Activated CD8-positive, alpha-beta T cell treated with anti-CD3 and anti-CD28 coated beads for 36 hours (primary cell): Measurements from ENCODE around the gene CHD6. TPM values are rescaled to one million over a fixed set of nuclear protein-coding genes. Genes with fewer than 3 reads are reported as not detected.

ENCODE experiments used
- ATAC-seq: fragments of 200-7000 bp; cut with Tn5 transposase; one replicate; pipeline ENCODE4 v1.10.0; 2021; ENCODE audit warnings: mild to moderate bottlenecking, moderate library complexity
- CTCF ChIA-PET: fragments of 350-600 bp; sonication (Branson Sonifier 250); formaldehyde crosslinking; loops from one replicate; lab custom pipeline; 2021; ENCODE audit warnings: antibody characterized with exemption; lab: Charles Lee
- POLR2A ChIA-PET: fragments of 350-600 bp; sonication (Branson Sonifier 250); formaldehyde crosslinking; loops from one replicate; lab custom pipeline; 2021; ENCODE audit warnings: antibody characterized with exemption; lab: Charles Lee
- DNase-seq: peaks from one replicate; pipeline ENCODE4 v3.0.0-alpha.2; 2020
- H3K27ac Mint-ChIP-seq: one replicate; pipeline ENCODE4 v1.8.0; 2021; ENCODE audit warnings: mild to moderate bottlenecking, mixed read lengths
- H3K27me3 Mint-ChIP-seq: one replicate; pipeline ENCODE4 v1.8.0; 2021; ENCODE audit warnings: mixed read lengths
- H3K36me3 Mint-ChIP-seq: one replicate; pipeline ENCODE4 v1.8.0; 2021; ENCODE audit warnings: low read depth, mixed read lengths
- H3K4me1 Mint-ChIP-seq: one replicate; pipeline ENCODE4 v1.8.0; 2021; ENCODE audit warnings: low read depth, mixed read lengths
- H3K4me3 Mint-ChIP-seq: one replicate; pipeline ENCODE4 v1.8.0; 2021; ENCODE audit warnings: mild to moderate bottlenecking, moderate library complexity, mixed read lengths
- H3K9me3 Mint-ChIP-seq: one replicate; pipeline ENCODE4 v1.8.0; 2021; ENCODE audit warnings: mixed read lengths
- intact Hi-C: fragments of 100-400 bp; cut with micrococcal nuclease; formaldehyde crosslinking; loops from one replicate; pipeline ENCODE4 v1.10.0; 2022
- total RNA-seq, 2 experiments: library from RNA; stranded (reverse); gene quantifications; one replicate each; pipeline ENCODE4 v1.2.3, GENCODE V29; 2021
- TF ChIP-seq, protein P1 (sequence below): fragments of 200-600 bp; IDR thresholded peaks from one replicate; pipeline ENCODE4 v1.8.0; 2022; ENCODE audit warnings: antibody characterized with exemption, mild to moderate bottlenecking

CHD6 gene
- total RNA-seq, 2 experiments from 2014 or later: 25.4 to 28.2 TPM

DNA sequence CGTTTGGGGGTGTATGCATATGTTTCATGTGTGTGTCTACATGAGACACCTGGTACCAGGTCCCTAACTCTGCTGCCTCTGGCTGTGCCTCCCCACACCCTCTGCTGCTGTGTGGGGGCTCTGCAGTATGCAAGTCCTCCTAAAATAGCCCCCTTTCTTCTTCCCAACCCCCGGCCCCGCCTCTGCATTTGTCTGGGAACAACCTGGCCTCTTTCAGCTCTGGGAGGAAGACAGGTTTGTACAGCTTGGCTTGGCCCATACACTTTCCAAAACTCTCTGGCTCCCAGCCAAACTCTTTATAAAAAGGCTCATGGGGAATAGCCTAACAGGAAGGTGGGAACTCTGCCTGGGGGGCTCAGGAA lies 224.5 kb downstream of the CHD6 start:
- no peak overlapping the region for H3K27ac Mint-ChIP-seq

DNA sequence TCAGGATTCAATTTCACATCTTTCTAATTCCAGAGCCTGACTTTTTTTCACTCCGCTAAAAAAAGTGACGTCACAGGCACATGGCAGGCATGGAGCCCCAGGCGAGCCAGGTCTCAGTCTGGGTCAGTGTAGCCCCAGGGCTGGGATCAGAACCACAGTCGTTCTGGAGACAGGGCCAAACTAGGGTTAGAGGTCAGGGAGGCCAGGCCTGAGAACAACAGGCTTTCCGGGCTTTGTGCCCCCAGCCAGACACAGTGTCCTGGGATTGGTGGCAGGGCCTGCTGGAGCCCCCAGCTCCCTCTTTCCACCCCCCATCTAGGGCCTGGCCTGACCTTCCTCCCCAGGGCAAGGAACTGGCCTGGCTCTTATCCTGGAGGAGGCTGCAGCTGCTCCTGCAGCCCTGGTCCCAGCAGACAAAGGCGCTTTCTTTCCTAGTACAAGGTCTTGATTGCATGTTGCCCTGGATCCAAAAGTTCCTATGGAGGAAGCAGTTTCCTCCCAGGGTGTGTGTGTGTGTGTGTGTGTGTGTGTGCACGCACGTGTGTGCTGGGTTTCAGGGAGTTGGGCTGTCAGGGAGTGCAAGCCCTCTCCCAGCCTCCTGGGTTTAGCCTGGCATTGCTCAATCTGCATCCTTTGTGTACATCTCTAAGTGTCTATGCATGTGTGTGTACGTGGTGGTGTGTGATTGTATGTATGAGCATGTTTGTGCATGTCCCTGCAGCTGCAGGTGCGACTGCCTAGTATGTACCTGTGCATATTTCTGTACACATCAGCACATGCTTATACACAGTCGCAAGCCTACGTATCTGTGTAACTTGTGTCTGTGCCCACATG lies 225.1 kb downstream of the CHD6 start:
- Mint-ChIP-seq H3K4me3 (no peak overlapping the region), H3K27me3 (no peaks in the 10 kb centered on the region), H3K36me3 (no peaks in the 10 kb centered on the region), H3K9me3 (no peaks in the 10 kb centered on the region), H3K27ac (no peak overlapping the region), H3K4me1 (no peaks in the 10 kb centered on the region)
- no peak for DNase-seq
- POLR2A ChIA-PET: no interaction called here
- TF ChIP-seq, protein P1, sequence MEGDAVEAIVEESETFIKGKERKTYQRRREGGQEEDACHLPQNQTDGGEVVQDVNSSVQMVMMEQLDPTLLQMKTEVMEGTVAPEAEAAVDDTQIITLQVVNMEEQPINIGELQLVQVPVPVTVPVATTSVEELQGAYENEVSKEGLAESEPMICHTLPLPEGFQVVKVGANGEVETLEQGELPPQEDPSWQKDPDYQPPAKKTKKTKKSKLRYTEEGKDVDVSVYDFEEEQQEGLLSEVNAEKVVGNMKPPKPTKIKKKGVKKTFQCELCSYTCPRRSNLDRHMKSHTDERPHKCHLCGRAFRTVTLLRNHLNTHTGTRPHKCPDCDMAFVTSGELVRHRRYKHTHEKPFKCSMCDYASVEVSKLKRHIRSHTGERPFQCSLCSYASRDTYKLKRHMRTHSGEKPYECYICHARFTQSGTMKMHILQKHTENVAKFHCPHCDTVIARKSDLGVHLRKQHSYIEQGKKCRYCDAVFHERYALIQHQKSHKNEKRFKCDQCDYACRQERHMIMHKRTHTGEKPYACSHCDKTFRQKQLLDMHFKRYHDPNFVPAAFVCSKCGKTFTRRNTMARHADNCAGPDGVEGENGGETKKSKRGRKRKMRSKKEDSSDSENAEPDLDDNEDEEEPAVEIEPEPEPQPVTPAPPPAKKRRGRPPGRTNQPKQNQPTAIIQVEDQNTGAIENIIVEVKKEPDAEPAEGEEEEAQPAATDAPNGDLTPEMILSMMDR: no peak
- no peak for ATAC-seq
- intact Hi-C loops: no loop called here
- CTCF ChIA-PET: no interaction called here

More for the DNA sequence above, 224.5 kb downstream of the CHD6 start:
- no peak for ATAC-seq
- no peaks in the 10 kb centered on the region for H3K36me3 Mint-ChIP-seq
- no peaks in the 10 kb centered on the region for H3K27me3 Mint-ChIP-seq
- ChIA-PET POLR2A (no interaction called here), CTCF (interaction anchor here (1.2 kb wide), 1 partner anchor 258 kb away, joined by 3 read pairs; no protein-coding TSS in a partner anchor)
- H3K4me1 Mint-ChIP-seq: no peaks in the 10 kb centered on the region
- no peak overlapping the region for H3K4me3 Mint-ChIP-seq
- DNase-seq: no peak
- H3K9me3 Mint-ChIP-seq: no peaks in the 10 kb centered on the region
- TF ChIP-seq, protein P1: no peak
- intact Hi-C loops: no loop called here

DNA sequence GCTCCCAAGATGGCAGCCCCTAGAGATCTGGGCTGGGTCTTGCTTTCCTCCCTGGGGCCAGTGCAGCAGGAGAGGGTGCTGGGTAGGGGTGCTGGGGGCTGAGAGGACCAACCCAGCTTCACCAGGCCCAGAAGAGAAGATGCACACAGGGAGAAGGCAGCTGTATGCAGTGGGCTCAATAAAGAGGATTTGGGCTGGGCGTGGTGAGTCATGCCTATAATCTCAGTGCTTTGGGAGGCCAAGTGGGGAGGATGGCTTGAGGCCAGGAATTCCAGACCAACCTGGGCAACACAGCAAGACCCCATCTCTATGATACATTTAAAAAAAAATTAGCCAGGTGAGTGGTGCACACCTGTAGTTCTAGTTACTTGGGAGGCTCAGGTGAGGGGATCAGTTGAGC lies 225.9 kb downstream of the CHD6 start:
- no peaks in the 10 kb centered on the region for H3K27me3 Mint-ChIP-seq
- no peak overlapping the region for H3K4me3 Mint-ChIP-seq
- no peak for DNase-seq
- no peak for ATAC-seq
- POLR2A ChIA-PET: no interaction called here
- no peak overlapping the region for H3K27ac Mint-ChIP-seq
- TF ChIP-seq, protein P1: no peak
- CTCF ChIA-PET: no interaction called here
- no peaks in the 10 kb centered on the region for H3K4me1 Mint-ChIP-seq
- intact Hi-C loops: no loop called here
- no peaks in the 10 kb centered on the region for H3K9me3 Mint-ChIP-seq
- H3K36me3 Mint-ChIP-seq: no peaks in the 10 kb centered on the region

DNA sequence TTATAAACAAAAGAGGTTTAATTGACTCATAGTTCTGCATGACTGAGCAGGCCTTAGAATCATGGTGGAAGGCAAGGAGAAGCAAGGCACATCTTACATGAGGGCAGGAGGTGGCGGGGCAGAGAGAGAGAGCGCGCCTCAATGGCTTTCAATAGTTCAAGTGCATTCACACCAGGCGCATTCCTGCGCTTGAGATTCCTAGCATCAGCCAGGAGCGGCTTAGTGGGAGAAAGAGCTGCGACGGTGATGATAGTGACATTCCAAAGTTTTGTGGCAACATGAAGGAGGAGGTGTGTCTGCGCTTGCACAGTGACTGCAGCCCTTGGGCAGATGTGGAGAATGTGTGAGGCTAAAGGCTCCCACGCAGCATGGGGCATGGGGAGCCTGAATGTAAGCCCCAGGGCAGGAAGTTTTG lies 226.6 kb downstream of the CHD6 start:
- H3K27me3 Mint-ChIP-seq: no peaks in the 10 kb centered on the region
- H3K36me3 Mint-ChIP-seq: no peaks in the 10 kb centered on the region
- ChIA-PET POLR2A (no interaction called here), CTCF (no interaction called here)
- no peak overlapping the region for H3K4me3 Mint-ChIP-seq
- H3K9me3 Mint-ChIP-seq: no peaks in the 10 kb centered on the region
- no peaks in the 10 kb centered on the region for H3K4me1 Mint-ChIP-seq
- DNase-seq (no peak), ATAC-seq (no peak)
- TF ChIP-seq, protein P1: no peak
- H3K27ac Mint-ChIP-seq: no peak overlapping the region
- intact Hi-C loops: no loop called here

DNA sequence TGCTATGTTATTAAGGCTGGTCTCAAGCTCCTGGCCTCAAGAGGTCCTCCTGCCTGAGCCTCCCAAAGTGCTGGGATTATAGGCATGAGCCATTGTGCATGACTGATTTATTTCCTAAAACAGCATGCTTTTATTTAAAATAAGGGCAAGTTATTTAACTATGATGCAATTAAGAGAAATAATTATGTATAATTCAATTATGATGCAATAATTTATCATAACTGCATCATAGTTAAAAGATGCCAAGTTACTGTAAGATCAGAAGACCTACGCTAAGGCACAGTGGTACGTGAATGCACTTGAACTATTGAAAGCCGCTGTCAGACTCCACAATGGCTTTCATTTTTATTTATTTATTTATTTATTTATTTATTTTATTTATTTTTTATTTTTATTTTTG lies 227.3 kb downstream of the CHD6 start:
- Mint-ChIP-seq H3K9me3 (no peaks in the 10 kb centered on the region), H3K4me1 (no peaks in the 10 kb centered on the region), H3K36me3 (no peaks in the 10 kb centered on the region), H3K27ac (no peak overlapping the region), H3K4me3 (no peak overlapping the region), H3K27me3 (no peaks in the 10 kb centered on the region)
- no peak for ATAC-seq
- ChIA-PET CTCF (interaction anchor here (1.4 kb wide), 1 partner anchor 20 kb away, joined by 3 read pairs; no protein-coding TSS in a partner anchor), POLR2A (no interaction called here)
- intact Hi-C loops: no loop called here
- no peak for DNase-seq
- TF ChIP-seq, protein P1: no peak
